Subcutaneous adipose tissue (tissue), 4 donors: ENCODE data around the gene LRRK1. TPM values are rescaled to one million over a fixed set of nuclear protein-coding genes. Genes with fewer than 3 reads are reported as not detected.

Experiments
- CTCF ChIP-seq: fragments of 450-650 bp; IDR thresholded peaks from one replicate; pipeline ENCODE4 v1.5.1; 2016; ENCODE audit warnings: low read depth, mild to moderate bottlenecking, control low read depth, antibody characterized with exemption, moderate library complexity
- total RNA-seq, 4 donors: library from RNA; depleted of rRNA; stranded (reverse); fragments of >200 nt; gene quantifications; one replicate each; pipeline ENCODE4 v1.1.0, GENCODE V29; 2016

Gene LRRK1
- total RNA-seq, 4 donors from 2014 or later, result 9.6 to 21.6 (median 17.3) TPM

GRCh38 chr15:100942656-100943425 is 23.7 kb downstream of the LRRK1 start:
- TF ChIP-seq CTCF, result no peak

GRCh38 chr15:100944244-100944895 is 25.2 kb downstream of the LRRK1 start:
- TF ChIP-seq CTCF, result no peak

- no peak for TF ChIP-seq CTCF
These were observed 25.8 kb downstream of the LRRK1 start for GRCh38 chr15:100944986-100945385.

- no peak for TF ChIP-seq CTCF
These were observed 28.7 kb downstream of the LRRK1 start for GRCh38 chr15:100947760-100948429.

GRCh38 chr15:100948430-100948762 is 29.2 kb downstream of the LRRK1 start:
- TF ChIP-seq CTCF, result no peak

- no peak for TF ChIP-seq CTCF
These were observed 30.5 kb downstream of the LRRK1 start for GRCh38 chr15:100949691-100950090.

GRCh38 chr15:100951965-100952364 is 32.8 kb downstream of the LRRK1 start:
- no peak for TF ChIP-seq CTCF
